DOHH2 (cell line): ENCODE data around the gene S100A16.

Experiments
- H3F3A ChIP-seq: fragments of 200-600 bp; sonication (generic), shearing (Covaris generic); 2 replicates; pipeline ENCODE4 v1.6.0; 2016; ENCODE audit warnings: antibody characterized with exemption, mild to moderate bottlenecking; ENCODE audit not compliant: control insufficient read depth, insufficient read depth
- H3K27ac ChIP-seq: fragments of 200-600 bp; sonication (generic); 2 replicates; pipeline ENCODE4 v1.5.1; 2014; ENCODE audit warnings: low read depth, mild to moderate bottlenecking, low read length, moderate library complexity
- H3K27me3 ChIP-seq: fragments of 200-600 bp; sonication (generic); 2 replicates; pipeline ENCODE4 v1.6.1; 2014; ENCODE audit warnings: mild to moderate bottlenecking, low read length, mixed read lengths; ENCODE audit not compliant: control insufficient read depth
- H3K36me3 ChIP-seq: fragments of 200-600 bp; sonication (generic); 2 replicates; pipeline ENCODE4 v1.6.1; 2014; ENCODE audit warnings: mild to moderate bottlenecking, low read length, moderate library complexity, mixed read lengths; ENCODE audit not compliant: control insufficient read depth
- H3K4me1 ChIP-seq: fragments of 200-600 bp; sonication (generic); 2 replicates; pipeline ENCODE4 v1.6.1; 2014; ENCODE audit warnings: mild to moderate bottlenecking, low read length, mixed read lengths; ENCODE audit not compliant: control insufficient read depth
- H3K4me2 ChIP-seq: fragments of 200-600 bp; sonication (generic); 2 replicates; pipeline ENCODE4 v1.6.0; 2014; ENCODE audit warnings: mild to moderate bottlenecking, low read length, moderate library complexity
- H3K4me3 ChIP-seq: fragments of 200-600 bp; sonication (generic); 2 replicates; pipeline ENCODE4 v1.5.1; 2014; ENCODE audit warnings: mild to moderate bottlenecking, low read length, mixed read lengths
- H3K79me2 ChIP-seq: fragments of 200-600 bp; sonication (generic); 2 replicates; pipeline ENCODE4 v1.6.1; 2014; ENCODE audit warnings: mild to moderate bottlenecking, low read length, mixed read lengths; ENCODE audit not compliant: control insufficient read depth
- H3K9me2 ChIP-seq: fragments of 200-600 bp; sonication (generic); replicated peaks from 2 replicates; pipeline ENCODE4 v1.6.1; 2014; ENCODE audit warnings: mild to moderate bottlenecking, low read length, mixed read lengths; ENCODE audit not compliant: control insufficient read depth
- H3K9me3 ChIP-seq: fragments of 200-600 bp; sonication (generic); 2 replicates; pipeline ENCODE4 v1.6.1; 2014; ENCODE audit warnings: antibody characterized with exemption, low read length, mixed read lengths; ENCODE audit not compliant: control insufficient read depth, insufficient read depth
- H4K20me1 ChIP-seq: fragments of 200-600 bp; sonication (generic); 2 replicates; pipeline ENCODE4 v1.6.0; 2014; ENCODE audit warnings: low read depth, mild to moderate bottlenecking, antibody characterized with exemption, low read length, moderate library complexity; ENCODE audit not compliant: control insufficient read depth, insufficient read depth
- EZH2phosphoT487 ChIP-seq: fragments of 200-600 bp; sonication (generic); IDR thresholded peaks from 2 replicates; pipeline ENCODE4 v1.6.1; 2017; ENCODE audit warnings: borderline replicate concordance, mild to moderate bottlenecking, antibody characterized with exemption, low read length, moderate library complexity, mixed read lengths
- TF ChIP-seq, protein P1 (sequence below): fragments of 200-600 bp; sonication (generic); IDR thresholded peaks from one replicate; pipeline ENCODE4 v1.5.1; 2014; ENCODE audit warnings: antibody characterized with exemption, mild to moderate bottlenecking, low read depth, low read length; ENCODE audit not compliant: poor library complexity, severe bottlenecking

The S100A16 gene

GRCh38 chr1:153638261-153638660, 25.3 kb upstream of the S100A16 start:
- peaks cover 83% of the 10 kb centered on the region for H3K36me3 ChIP-seq
- no peaks in the 10 kb centered on the region for H3K9me3 ChIP-seq
- TF ChIP-seq EZH2phosphoT487 = no peak
- TF ChIP-seq, protein P1, sequence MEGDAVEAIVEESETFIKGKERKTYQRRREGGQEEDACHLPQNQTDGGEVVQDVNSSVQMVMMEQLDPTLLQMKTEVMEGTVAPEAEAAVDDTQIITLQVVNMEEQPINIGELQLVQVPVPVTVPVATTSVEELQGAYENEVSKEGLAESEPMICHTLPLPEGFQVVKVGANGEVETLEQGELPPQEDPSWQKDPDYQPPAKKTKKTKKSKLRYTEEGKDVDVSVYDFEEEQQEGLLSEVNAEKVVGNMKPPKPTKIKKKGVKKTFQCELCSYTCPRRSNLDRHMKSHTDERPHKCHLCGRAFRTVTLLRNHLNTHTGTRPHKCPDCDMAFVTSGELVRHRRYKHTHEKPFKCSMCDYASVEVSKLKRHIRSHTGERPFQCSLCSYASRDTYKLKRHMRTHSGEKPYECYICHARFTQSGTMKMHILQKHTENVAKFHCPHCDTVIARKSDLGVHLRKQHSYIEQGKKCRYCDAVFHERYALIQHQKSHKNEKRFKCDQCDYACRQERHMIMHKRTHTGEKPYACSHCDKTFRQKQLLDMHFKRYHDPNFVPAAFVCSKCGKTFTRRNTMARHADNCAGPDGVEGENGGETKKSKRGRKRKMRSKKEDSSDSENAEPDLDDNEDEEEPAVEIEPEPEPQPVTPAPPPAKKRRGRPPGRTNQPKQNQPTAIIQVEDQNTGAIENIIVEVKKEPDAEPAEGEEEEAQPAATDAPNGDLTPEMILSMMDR = no peak
- H3K4me1 ChIP-seq = peaks cover 12% of the 10 kb centered on the region
- H3K27me3 ChIP-seq = no peaks in the 10 kb centered on the region
- no peaks in the 10 kb centered on the region for H4K20me1 ChIP-seq
- H3K4me2 ChIP-seq = no peak overlapping the region
- H3K4me3 ChIP-seq = no peak overlapping the region
- peaks cover 55% of the 10 kb centered on the region for H3K79me2 ChIP-seq
- peaks cover 3% of the 10 kb centered on the region; the same call in 1 of the 2 replicates for H3F3A ChIP-seq
- no peak overlapping the region for H3K27ac ChIP-seq
- H3K9me2 ChIP-seq = no peaks in the 10 kb centered on the region

DNA sequence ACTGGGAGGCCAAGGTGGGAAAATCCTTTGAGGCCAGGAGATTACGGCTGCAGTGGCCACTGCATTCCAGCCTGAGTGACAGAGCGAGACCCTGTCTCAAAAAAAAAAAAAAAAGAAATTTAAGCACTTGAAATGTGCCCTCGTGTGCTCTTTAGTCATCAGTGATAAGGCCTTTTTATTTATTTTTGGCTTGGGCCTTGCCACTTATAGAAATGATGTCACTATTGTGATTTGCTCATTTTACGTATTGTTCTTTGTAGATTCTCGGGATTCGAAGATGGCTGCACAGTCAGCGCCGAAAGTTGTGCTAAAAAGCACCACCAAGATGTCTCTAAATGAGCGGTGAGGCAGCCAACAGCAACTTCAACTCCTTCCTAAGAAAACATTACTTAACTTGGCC, 23.4 kb upstream of the S100A16 start:
- Histone ChIP-seq H3K4me2 (no peak overlapping the region), H3K9me3 (no peaks in the 10 kb centered on the region), H3K4me3 (no peak overlapping the region), H3K79me2 (peaks cover 54% of the 10 kb centered on the region), H3K9me2 (no peaks in the 10 kb centered on the region), H3K36me3 (peaks cover 64% of the 10 kb centered on the region), H4K20me1 (no peaks in the 10 kb centered on the region), H3K27me3 (no peaks in the 10 kb centered on the region), H3F3A (peaks cover 3% of the 10 kb centered on the region; the same call in 1 of the 2 replicates), H3K27ac (no peak overlapping the region), H3K4me1 (peaks cover 15% of the 10 kb centered on the region)
- no peak for TF ChIP-seq EZH2phosphoT487
- TF ChIP-seq, protein P1 = no peak

DNA sequence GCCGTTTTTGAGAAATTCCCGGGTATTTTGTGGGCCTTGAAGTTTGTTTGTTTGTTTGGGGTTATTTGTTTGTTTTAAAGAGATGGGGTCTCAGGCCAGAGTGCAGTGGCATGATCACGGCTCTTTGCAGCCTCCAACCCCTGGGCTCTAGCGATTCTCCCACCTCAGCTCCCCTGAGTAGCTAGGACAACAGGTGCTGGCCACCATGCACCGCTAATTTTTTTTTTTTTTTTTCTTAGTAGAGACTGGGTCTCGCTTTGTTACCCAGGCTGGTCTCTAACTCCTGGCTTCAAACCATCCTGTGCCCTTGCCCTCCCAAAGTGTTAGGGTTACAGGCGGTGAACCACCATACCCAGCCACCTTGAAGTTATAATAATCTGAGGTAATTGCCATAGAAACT, 22.9 kb upstream of the S100A16 start:
- peak overlapping the region; percentile 88 for H3K4me3 ChIP-seq
- TF ChIP-seq, protein P1 = no peak
- TF ChIP-seq EZH2phosphoT487 = no peak
- no peaks in the 10 kb centered on the region for H3K27me3 ChIP-seq
- no peaks in the 10 kb centered on the region for H3K9me2 ChIP-seq
- peaks cover 59% of the 10 kb centered on the region for H3K36me3 ChIP-seq
- no peak overlapping the region for H3K27ac ChIP-seq
- H3K9me3 ChIP-seq = no peaks in the 10 kb centered on the region
- H3K4me1 ChIP-seq = peaks cover 15% of the 10 kb centered on the region
- peaks cover 50% of the 10 kb centered on the region for H3K79me2 ChIP-seq
- no peaks in the 10 kb centered on the region for H4K20me1 ChIP-seq
- peak overlapping the region; percentile 66; the same call in 1 of the 2 replicates for H3K4me2 ChIP-seq
- peaks cover 3% of the 10 kb centered on the region; the same call in 1 of the 2 replicates for H3F3A ChIP-seq
